ENCODE measurements around the gene CACNA2D3.

GRCh38 chr3:54928046-54928770 is 805.9 kb downstream of the CACNA2D3 start, which contains the start of gene LRTM1:
- no peak for TF ChIP-seq CTCF (conservative IDR thresholded peaks at IDR 0.05; ENCODE audit: low read depth, low read length)
- no peak for TF ChIP-seq EZH2phosphoT487 (IDR thresholded peaks at IDR 0.05; ENCODE audit: borderline replicate concordance, low read length)
